Aortic smooth muscle cell (primary cell): ENCODE measurements around the gene CETN2. TPM values are rescaled to one million over a fixed set of nuclear protein-coding genes. Genes with fewer than 3 reads are reported as not detected.

Experiments
- total RNA-seq: library from RNA; depleted of rRNA; stranded (reverse); fragments of >200 nt; gene quantifications from 2 replicates; pipeline ENCODE4 v1.2.3, GENCODE V29; 2014

Gene CETN2
- 39.4 and 50.2 TPM in 2 replicates for total RNA-seq

DNA sequence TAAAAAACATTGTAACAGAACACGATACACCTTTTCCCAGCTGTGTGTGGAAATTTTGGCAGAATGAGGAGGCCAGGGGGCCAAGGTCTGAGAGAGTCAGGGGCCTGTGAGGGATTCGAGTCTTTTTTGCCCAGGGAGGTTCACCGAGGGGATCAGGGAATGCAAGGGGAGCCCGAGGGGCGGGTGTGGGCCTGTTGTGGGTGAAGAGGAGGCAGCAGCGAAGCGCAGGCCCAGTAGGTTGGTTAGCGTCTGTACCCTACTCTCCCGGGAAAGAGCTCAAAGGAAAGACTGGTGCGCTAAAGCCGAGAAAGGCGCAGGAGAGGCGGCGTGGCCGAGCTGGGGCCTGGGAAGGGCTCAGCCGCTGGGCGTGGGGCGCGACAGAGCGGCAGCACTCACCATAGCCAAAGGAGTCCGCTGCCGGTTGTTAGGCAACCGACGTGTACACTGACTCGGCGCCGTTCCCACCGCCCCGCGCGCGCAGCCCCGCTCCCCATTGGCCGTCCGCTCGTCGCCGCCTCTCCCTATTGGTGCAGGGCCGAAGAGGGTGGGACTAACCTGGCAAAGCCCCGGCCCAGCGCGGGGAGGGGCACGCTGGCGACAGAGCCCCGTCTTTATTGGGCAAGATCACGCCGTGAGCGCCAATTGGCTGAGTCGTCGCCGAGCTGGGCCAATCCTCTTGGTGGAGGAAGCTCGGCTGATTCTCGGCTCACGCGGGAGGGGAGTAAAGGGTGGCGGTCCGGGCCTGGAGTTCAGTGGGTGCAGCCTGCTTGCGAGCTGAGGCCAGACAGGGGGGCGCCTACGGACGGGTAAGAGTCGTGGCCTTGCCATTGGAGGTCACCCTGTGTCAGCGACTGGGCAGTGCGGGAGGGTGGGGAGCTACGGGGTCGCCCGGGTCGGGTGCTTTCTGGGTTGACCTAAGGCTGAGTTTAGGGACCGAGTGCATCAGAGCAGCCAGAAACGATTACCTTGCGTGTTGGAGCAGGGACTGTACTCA lies at the start of gene CETN2, which contains the start of gene NSDHL:
TSS of gene CETN2 (minus strand) at position 446 of the 994 bp plus-strand sequence. CDS start at position 399, 47 bp downstream.
TSS of gene NSDHL (plus strand) at position 752 of the 994 bp plus-strand sequence. CDS start 15,262 bp downstream, outside the sequence.

Other genes starting within 250 kb of the CETN2 start
- gene GABRQ, start 192.9 kb downstream of the CETN2 start, total RNA-seq, result not detected in 2 replicates
- gene MAGEA3, start 132.0 kb downstream of the CETN2 start, total RNA-seq, result not detected in 2 replicates
- not detected in 2 replicates for gene CSAG2, start 121.5 kb downstream of the CETN2 start, total RNA-seq
- gene MAGEA2B, start 116.1 kb downstream of the CETN2 start, total RNA-seq, result not detected in 2 replicates
- not detected in 2 replicates for gene CSAG1, start 97.0 kb downstream of the CETN2 start, total RNA-seq
- not detected in 2 replicates for gene MAGEA12, start 97.0 kb downstream of the CETN2 start, total RNA-seq
- not detected in 2 replicates for gene MAGEA2, start 76.9 kb downstream of the CETN2 start, total RNA-seq
- gene CSAG3, start 71.5 kb downstream of the CETN2 start, total RNA-seq, result not detected in 2 replicates
- not detected in 2 replicates for gene MAGEA6, start 61.1 kb downstream of the CETN2 start, total RNA-seq
- gene NSDHL, start 306 bp upstream of the CETN2 start, total RNA-seq, result 16.5 and 17.3 TPM in 2 replicates
- 4.6 and 8.5 TPM in 2 replicates for gene ZNF185, start 67.3 kb upstream of the CETN2 start, total RNA-seq
- not detected in 2 replicates for gene PNMA5, start 163.4 kb upstream of the CETN2 start, total RNA-seq
- gene PNMA3, start 225.7 kb upstream of the CETN2 start, total RNA-seq, result 0.06 TPM in 1 of 2 replicates, not detected in the other
- gene PNMA6A, start 241.7 kb upstream of the CETN2 start, total RNA-seq, result 0.53 and 0.62 TPM in 2 replicates